Immature natural killer cell (primary cell): Measurements from ENCODE around the gene SLC13A5. TPM values are rescaled to one million over a fixed set of nuclear protein-coding genes. Genes with fewer than 3 reads are reported as not detected.
A peak's percentile ranks its signal among the peaks of the same experiment; 100 is the strongest.
"Not testable (repeated sequence)": the region's sequence is repeated elsewhere in the genome, so short reads cannot be mapped to it uniquely, and the experiment has no call there.

ENCODE experiments used
- DNase-seq, 3 donors: peaks; one replicate each; pipeline ENCODE4 v3.0.0; 2022; ENCODE audit warnings: mixed read lengths in 1 of 3
- H3K27ac Mint-ChIP-seq, 6 donors: one replicate each; pipeline ENCODE4 v1.8.0; 2020; ENCODE audit warnings: mixed read lengths in 6 of 6, mild to moderate bottlenecking in 5 of 6, inconsistent platforms in 4 of 6, moderate library complexity in 3 of 6
- H3K27me3 Mint-ChIP-seq, 3 donors: one replicate each; pipeline ENCODE4 v1.8.0; 2020 to 2021; ENCODE audit warnings: low read depth in 3 of 3, mild to moderate bottlenecking in 3 of 3, mixed read lengths in 3 of 3, moderate library complexity in 3 of 3, inconsistent platforms in 1 of 3
- H3K36me3 Mint-ChIP-seq, 3 donors: one replicate each; pipeline ENCODE4 v1.8.0; 2020; ENCODE audit warnings: mixed read lengths in 3 of 3, inconsistent platforms in 2 of 3, mild to moderate bottlenecking in 2 of 3
- H3K4me1 Mint-ChIP-seq, 2 donors: one replicate each; pipeline ENCODE4 v1.8.0; 2020; ENCODE audit warnings: inconsistent platforms in 2 of 2, mild to moderate bottlenecking in 2 of 2, mixed read lengths in 2 of 2, moderate library complexity in 1 of 2
- H3K4me3 Mint-ChIP-seq, 5 donors: one replicate each; pipeline ENCODE4 v1.8.0; 2020; ENCODE audit warnings: mild to moderate bottlenecking in 5 of 5, mixed read lengths in 5 of 5, inconsistent platforms in 3 of 5, moderate library complexity in 3 of 5
- H3K9me3 Mint-ChIP-seq, 6 donors: one replicate each; pipeline ENCODE4 v1.8.0; 2020; ENCODE audit warnings: mild to moderate bottlenecking in 6 of 6, mixed read lengths in 6 of 6, inconsistent platforms in 4 of 6, moderate library complexity in 3 of 6
- polyA plus RNA-seq, 3 donors: library from polyadenylated mRNA; unstranded; fragments of 300-500 nt; fragmentation: Illumina TruSeq; gene quantifications; one replicate each; pipeline ENCODE4 v1.2.3, GENCODE V29; 2021

The SLC13A5 gene
- polyA plus RNA-seq: not detected

DNA sequence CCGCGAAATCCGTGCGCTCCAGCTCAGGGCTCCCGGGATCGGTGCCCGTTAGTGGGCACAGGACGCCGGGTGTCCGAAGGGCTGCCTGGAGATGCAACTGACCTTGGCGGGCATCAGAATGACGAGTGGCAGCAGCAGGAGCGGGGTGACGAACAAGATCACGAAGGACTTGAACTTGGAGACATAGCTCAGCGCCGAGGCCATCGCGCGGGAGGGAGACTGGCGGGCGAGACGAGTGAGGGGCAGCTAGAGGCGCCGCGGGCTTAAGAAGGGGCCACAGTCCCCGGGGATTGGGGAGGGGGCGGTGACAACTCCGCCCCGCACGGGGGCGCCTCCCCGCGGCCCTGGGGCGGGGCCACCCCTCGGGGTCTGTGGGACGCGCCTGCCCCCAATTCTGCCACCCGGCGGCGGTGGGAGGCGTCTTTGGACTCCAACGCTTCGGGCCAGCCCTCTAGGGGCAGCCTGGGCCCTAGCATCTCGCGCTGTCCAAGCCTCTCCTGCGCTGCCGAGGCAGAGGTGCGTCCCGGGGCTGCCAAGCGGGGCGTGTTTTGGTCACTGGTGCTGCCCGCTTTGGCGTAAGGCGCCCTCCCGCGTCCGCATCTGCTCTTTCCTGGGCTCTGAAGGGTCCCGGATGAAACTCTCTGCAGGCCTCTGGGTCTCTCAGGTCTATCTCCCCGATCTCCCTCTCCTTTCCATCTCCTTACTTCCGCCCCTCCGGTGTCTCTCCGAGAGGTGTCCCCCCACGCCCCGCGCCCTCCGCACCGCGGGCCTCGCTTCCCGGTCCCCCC lies at the start of gene SLC13A5:
TSS of gene SLC13A5 (minus strand) at position 240 of the 788 bp plus-strand sequence. CDS start at position 204, 36 bp downstream.
- H3K27ac Mint-ChIP-seq: no peak within 1 kb of the TSS
- peaks cover 6 to 37% (median 11%) of the 10 kb centered on the region in 3 donors for H3K27me3 Mint-ChIP-seq
- H3K4me1 Mint-ChIP-seq: peaks cover 9 to 17% of the 10 kb centered on the region in 2 donors
- DNase-seq: peak in 1 of 3 donors; percentile 1
- peak within 1 kb of the TSS in 2 of 5 donors; percentile 21 to 67 for H3K4me3 Mint-ChIP-seq
- peaks cover 0 to 2% (median 0%) of the 10 kb centered on the region in 6 donors for H3K9me3 Mint-ChIP-seq
- H3K36me3 Mint-ChIP-seq: peaks cover 0 to 4% (median 0%) of the 10 kb centered on the region in 3 donors

DNA sequence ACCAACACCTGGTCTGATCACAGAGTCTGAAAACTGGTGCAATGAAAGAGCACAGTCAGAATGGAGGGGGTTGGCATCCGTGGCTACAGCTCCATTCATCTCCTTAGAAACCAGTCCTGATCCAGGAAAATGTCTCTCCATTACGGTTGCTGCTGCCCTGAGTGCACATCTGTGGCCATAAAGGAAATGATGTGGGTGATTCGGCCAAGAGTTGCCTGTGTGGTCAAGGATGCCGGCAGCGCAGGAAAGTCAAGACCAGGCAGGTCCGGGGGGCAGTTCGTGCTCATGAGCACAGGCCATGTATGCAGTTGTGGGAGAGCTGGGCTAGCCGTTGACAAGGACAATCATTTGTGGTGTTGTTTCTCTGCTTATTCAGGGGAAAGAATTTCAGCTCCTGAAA lies 48.6 kb upstream of the SLC13A5 start:
- Mint-ChIP-seq H3K9me3 (peaks cover 0 to 11% (median 0%) of the 10 kb centered on the region in 6 donors), H3K4me1 (peaks cover 20 to 26% of the 10 kb centered on the region in 2 donors), H3K27ac (peak overlapping the region in 2 of 6 donors; percentile 22 to 55), H3K4me3 (no peak overlapping the region), H3K27me3 (peaks cover 0 to 4% (median 2%) of the 10 kb centered on the region in 3 donors), H3K36me3 (peaks cover 50 to 81% (median 60%) of the 10 kb centered on the region in 3 donors)
- no peak for DNase-seq

DNA sequence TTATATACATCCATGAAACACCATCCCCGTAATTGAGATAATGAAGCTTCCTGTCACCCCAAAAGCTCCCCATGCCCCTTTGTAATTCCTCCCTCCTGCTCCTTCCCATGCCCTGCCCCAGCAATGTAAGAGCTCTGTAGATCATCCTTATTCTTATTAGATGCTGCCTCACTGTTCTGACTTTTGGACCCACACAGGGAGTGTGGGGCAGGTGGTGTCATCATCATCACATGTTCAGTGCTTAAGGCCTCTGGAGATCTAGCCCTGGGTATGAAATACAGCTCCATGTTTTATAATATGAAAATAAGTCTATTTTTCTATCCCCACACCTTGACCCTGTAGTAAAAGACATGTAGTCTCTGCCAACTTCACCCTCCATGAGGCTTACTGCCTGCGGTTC lies 44.6 kb upstream of the SLC13A5 start:
- peaks cover 4 to 9% (median 5%) of the 10 kb centered on the region in 3 donors for H3K27me3 Mint-ChIP-seq
- no peaks in the 10 kb centered on the region for H3K9me3 Mint-ChIP-seq
- peak overlapping the region; percentile 59 to 82 (median 66) for H3K4me3 Mint-ChIP-seq
- H3K36me3 Mint-ChIP-seq: peaks cover 18 to 45% (median 25%) of the 10 kb centered on the region in 3 donors
- no peak for DNase-seq
- peak overlapping the region; percentile 23 to 94 (median 80) for H3K27ac Mint-ChIP-seq
- peaks cover 58 to 59% of the 10 kb centered on the region in 2 donors for H3K4me1 Mint-ChIP-seq

DNA sequence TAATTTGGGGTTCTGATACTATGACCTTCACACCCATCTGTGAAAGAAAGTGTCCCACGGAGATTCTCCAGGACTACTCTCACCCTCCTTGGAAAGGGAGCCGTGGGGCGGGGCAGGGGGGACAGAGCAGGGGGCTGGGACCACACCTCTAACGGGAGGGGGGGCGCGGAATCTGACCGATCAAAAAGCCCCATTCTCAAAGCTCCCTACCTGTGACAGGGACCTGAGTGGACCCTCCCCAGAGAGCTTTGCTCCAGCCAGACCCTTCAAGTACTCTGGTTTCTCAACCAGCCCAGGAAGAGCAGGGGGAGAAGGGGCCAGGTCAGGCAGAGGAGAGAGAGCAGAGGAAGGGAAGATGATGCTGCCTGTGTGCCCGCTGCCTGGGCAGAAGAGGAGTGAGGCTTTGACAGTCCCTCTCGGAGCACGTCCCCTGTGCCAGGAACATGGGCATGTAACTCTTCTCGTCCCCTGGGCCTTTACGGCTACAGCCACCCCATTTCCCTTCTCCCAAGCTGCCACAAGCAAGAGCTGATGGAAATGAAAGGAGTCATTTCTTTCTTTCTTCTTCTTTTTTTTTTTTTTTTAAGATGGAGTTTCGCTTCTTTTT lies 43.4 kb upstream of the SLC13A5 start:
- DNase-seq: no peak
- no peaks in the 10 kb centered on the region for H3K9me3 Mint-ChIP-seq
- H3K27ac Mint-ChIP-seq: peak overlapping the region; percentile 94 to 96 (median 96)
- H3K36me3 Mint-ChIP-seq: peaks cover 12 to 33% (median 15%) of the 10 kb centered on the region in 3 donors
- peak overlapping the region; percentile 98 to 99 (median 99) for H3K4me3 Mint-ChIP-seq
- H3K4me1 Mint-ChIP-seq: peaks cover 65 to 70% of the 10 kb centered on the region in 2 donors
- peaks cover 4 to 9% (median 5%) of the 10 kb centered on the region in 3 donors for H3K27me3 Mint-ChIP-seq

DNA sequence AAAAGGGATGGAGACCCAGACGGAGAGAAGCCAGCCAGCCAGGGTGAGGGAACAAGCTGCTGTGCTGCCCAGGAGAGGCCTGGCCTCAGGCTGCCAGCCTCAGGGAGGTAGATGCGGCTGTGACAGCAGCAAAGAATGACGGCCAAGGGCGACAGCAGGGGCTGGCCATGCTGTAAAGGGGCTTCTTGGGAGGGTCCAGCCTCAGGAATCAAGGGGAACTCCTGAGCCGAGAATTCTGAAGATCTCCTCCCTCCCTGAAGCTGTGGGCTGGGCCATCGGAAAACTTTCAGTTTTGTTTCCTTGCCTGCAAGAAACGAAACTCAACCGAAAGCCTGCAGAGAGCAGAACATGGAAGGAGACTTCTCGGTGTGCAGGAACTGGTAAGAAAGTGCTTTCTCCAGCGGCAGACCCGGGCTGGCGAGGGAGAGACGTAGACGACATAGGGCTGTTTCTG lies 42.6 kb upstream of the SLC13A5 start, which contains the start of gene XAF1:
TSS of gene XAF1 (plus strand) at position 316 of the 454 bp plus-strand sequence. CDS start at position 349, 33 bp downstream.
- H3K4me3 Mint-ChIP-seq: peak within 1 kb of the TSS; percentile 98 to 99 (median 99)
- peaks cover 4 to 9% (median 5%) of the 10 kb centered on the region in 3 donors for H3K27me3 Mint-ChIP-seq
- peak within 1 kb of the TSS; percentile 94 to 96 (median 96) for H3K27ac Mint-ChIP-seq
- peak; percentile 64 to 71 (median 67) for DNase-seq
- H3K36me3 Mint-ChIP-seq: peaks cover 6 to 26% (median 15%) of the 10 kb centered on the region in 3 donors
- peaks cover 65 to 70% of the 10 kb centered on the region in 2 donors for H3K4me1 Mint-ChIP-seq
- no peaks in the 10 kb centered on the region for H3K9me3 Mint-ChIP-seq

DNA sequence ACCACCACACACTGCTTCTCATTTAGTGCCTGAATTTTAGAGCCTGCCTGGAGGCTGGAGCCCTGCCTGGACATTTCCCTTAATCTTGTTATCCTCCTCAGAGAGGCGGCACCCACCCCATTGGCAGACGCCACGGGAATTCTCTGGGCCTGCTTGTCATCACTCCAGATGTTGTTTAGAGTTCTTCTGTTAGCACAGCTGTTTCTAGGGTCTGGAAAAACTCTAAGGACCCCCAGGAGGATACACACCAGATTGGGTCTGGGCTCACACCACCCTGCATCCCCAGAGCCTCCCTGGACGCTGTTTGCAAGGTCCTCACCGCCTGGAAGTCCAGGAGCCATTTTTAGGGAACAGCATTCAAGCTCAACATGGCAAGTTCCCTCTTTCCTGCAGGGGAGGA lies 42.1 kb upstream of the SLC13A5 start:
- peaks cover 3 to 9% (median 5%) of the 10 kb centered on the region in 3 donors for H3K27me3 Mint-ChIP-seq
- no peaks in the 10 kb centered on the region for H3K9me3 Mint-ChIP-seq
- H3K4me3 Mint-ChIP-seq: peak overlapping the region; percentile 98 to 99 (median 99)
- H3K4me1 Mint-ChIP-seq: peaks cover 65 to 70% of the 10 kb centered on the region in 2 donors
- H3K36me3 Mint-ChIP-seq: peaks cover under 1 to 22% (median 15%) of the 10 kb centered on the region in 3 donors
- DNase-seq: no peak
- peak overlapping the region; percentile 94 to 96 (median 96) for H3K27ac Mint-ChIP-seq

DNA sequence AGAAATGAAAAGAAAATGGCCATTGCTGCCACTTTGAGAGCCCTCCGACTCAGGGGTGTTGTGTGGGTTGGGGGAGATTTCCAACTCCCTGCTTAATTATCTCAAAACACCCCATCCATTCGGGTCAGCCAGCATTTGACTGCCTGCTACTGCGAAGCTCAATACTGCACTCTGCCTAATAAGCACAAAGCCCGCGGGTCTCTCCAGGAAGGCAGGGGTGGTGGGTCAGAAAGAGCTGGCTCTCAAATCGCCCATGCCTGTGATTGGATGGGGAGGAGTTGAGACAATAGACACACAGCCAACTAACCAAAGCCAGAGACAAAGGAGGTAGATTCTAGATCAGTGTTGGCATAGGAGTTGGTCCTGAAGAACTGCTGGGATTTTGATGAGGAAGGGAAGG lies 40.4 kb upstream of the SLC13A5 start:
- H3K27me3 Mint-ChIP-seq: peaks cover 2 to 9% (median 5%) of the 10 kb centered on the region in 3 donors
- H3K4me1 Mint-ChIP-seq: peaks cover 64 to 66% of the 10 kb centered on the region in 2 donors
- H3K27ac Mint-ChIP-seq: peak overlapping the region; percentile 85 to 97 (median 93)
- no peak for DNase-seq
- peaks cover 0 to 14% (median 11%) of the 10 kb centered on the region in 3 donors for H3K36me3 Mint-ChIP-seq
- H3K4me3 Mint-ChIP-seq: peak overlapping the region; percentile 38 to 72 (median 63)
- H3K9me3 Mint-ChIP-seq: no peaks in the 10 kb centered on the region

DNA sequence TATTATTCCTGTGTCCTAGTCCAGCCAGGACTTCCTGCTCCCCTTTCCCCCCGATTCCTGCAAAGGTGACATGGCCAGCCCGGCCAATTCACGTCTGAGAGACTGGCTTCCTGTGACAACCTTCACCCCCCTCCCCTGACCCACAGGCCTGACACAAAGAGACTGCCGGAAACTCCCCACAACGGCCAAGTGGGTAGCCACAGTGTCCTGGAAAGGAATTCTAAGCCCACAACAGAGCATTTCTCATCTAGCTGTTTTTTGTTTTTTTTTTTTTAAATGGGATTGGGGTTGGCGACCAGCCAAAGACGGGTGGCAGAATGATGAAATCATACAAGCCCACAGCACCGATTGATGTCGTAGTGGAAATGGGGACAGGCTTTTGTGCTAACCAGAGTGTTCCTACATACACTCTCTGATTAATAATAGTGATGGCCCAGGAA lies 39.9 kb upstream of the SLC13A5 start:
- peak; percentile 69 to 76 (median 70) for DNase-seq
- peak overlapping the region; percentile 38 to 72 (median 66) for H3K4me3 Mint-ChIP-seq
- peaks cover 2 to 9% (median 5%) of the 10 kb centered on the region in 3 donors for H3K27me3 Mint-ChIP-seq

DNA sequence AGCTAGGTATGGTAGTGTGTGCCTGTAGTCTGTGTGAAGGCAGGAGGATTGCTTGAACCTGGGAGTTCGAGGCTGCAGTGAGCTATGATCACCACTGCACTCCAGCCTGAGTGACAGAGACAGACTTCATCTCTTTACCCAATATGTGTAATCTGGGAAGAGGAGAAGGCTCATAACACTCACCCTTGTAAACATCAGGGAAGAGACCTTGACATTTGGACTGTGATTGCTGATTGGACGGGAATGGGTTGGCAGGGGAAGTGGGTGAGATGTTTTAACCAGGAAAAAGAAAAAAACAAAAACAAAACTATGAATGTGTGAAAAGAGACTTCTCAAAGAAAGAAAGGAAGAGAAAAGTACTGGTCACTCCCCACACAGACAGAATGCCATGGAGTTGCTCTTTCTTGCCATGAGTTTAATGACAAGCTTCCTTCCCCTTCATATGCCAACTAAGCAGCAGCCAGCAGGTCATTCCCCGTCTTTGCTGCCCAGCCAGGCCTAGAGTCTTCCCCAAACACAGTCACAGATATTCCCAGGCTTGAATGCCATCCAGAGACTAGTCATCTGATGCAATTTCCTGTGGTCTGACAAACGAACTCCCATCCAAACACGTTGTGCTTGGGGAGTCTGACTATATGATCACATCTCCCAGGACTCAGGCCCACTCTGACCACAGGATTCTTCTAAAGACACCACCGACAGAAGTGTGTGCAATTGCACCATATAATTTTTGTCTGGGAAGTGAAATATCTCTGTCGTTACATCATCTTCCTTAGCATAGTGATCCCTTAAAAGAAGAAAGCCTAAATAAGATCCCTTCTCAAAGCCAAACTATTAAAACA lies 39.1 kb upstream of the SLC13A5 start:
- Mint-ChIP-seq H3K36me3 (peaks cover 0 to 4% (median 0%) of the 10 kb centered on the region in 3 donors), H3K27ac (peak overlapping the region; percentile 85 to 97 (median 93)), H3K4me3 (peak overlapping the region; percentile 38 to 72 (median 66)), H3K9me3 (no peaks in the 10 kb centered on the region), H3K4me1 (peaks cover 52 to 55% of the 10 kb centered on the region in 2 donors), H3K27me3 (peaks cover 4 to 11% (median 4%) of the 10 kb centered on the region in 3 donors)
- no peak for DNase-seq

More for the DNA sequence above, 39.9 kb upstream of the SLC13A5 start:
- Mint-ChIP-seq H3K9me3 (no peaks in the 10 kb centered on the region), H3K4me1 (peaks cover 59 to 61% of the 10 kb centered on the region in 2 donors), H3K27ac (peak overlapping the region; percentile 85 to 97 (median 93)), H3K36me3 (peaks cover 0 to 9% (median 5%) of the 10 kb centered on the region in 3 donors)

DNA sequence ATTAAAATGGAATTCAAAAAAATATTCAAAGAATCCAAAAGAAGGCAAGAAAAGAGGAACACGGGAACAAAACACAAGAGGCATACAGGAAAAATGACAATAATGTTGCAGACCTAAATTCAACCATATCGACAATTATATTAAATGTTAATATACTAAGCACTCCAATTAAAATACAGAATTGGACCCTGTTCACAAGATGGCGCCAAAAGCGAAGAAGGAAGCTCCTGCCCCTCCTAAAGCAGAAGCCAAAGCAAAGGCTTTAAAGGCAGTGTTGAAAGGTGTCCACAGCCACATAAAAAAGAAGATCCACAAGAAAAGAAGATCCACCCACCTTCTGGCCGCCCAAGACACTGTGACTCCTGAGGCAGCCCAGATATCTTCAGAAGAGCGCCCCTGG lies 36.4 kb upstream of the SLC13A5 start:
- H3K4me3 Mint-ChIP-seq: no peak overlapping the region
- no peak for DNase-seq
- H3K27me3 Mint-ChIP-seq: peaks cover 5 to 17% (median 13%) of the 10 kb centered on the region in 3 donors
- H3K27ac Mint-ChIP-seq: peak overlapping the region in 1 of 6 donors; percentile 55
- H3K9me3 Mint-ChIP-seq: no peaks in the 10 kb centered on the region
- H3K36me3 Mint-ChIP-seq: no peaks in the 10 kb centered on the region
- peaks cover 26 to 27% of the 10 kb centered on the region in 2 donors for H3K4me1 Mint-ChIP-seq

DNA sequence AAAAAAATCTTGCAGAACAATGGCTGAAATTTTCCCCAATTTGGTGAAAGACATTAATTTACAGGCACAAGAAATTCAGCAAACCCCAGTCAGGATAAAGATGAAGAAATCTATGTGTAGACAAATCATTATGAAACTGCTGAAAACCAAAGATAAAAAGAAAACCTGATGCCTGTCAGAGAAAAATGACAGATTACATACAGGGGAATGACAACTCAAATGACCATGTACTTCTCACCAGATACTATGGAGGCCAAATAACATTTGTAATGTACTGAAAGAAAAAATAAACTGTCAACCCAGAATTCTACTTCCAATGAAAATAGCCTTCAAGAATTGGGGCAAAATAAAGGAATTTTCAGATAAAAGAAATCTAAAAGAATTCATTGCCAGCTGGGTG lies 35.4 kb upstream of the SLC13A5 start:
- H3K27ac Mint-ChIP-seq: no peak overlapping the region

DNA sequence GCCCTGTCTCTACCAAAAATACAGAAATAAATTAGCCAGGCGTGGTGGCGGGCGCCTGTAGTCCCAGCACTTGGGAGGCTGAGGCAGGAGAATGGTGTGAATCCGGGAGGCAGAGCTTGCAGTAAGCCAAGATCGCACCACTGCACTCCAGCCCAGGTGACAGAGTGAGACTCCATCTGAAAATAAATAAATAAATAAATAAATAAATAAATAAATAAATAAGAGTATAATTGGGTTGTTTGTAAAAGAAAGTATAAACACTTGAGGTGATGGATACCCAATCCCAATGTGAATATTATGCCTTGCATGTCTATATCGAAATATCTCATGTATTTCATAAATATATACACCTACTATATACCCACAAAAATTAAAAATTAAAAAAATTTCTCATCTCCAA lies 33.5 kb upstream of the SLC13A5 start:
- H3K27me3 Mint-ChIP-seq: peaks cover 4 to 17% (median 12%) of the 10 kb centered on the region in 3 donors
- H3K36me3 Mint-ChIP-seq, H3K4me1 Mint-ChIP-seq, DNase-seq, H3K27ac Mint-ChIP-seq, H3K9me3 Mint-ChIP-seq, H3K4me3 Mint-ChIP-seq: not testable (repeated sequence)

More for the DNA sequence above, 35.4 kb upstream of the SLC13A5 start:
- no peak for DNase-seq
- peaks cover 20% of the 10 kb centered on the region in 2 donors for H3K4me1 Mint-ChIP-seq
- H3K4me3 Mint-ChIP-seq: no peak overlapping the region
- peaks cover 5 to 17% (median 16%) of the 10 kb centered on the region in 3 donors for H3K27me3 Mint-ChIP-seq
- no peaks in the 10 kb centered on the region for H3K9me3 Mint-ChIP-seq
- H3K36me3 Mint-ChIP-seq: no peaks in the 10 kb centered on the region

DNA sequence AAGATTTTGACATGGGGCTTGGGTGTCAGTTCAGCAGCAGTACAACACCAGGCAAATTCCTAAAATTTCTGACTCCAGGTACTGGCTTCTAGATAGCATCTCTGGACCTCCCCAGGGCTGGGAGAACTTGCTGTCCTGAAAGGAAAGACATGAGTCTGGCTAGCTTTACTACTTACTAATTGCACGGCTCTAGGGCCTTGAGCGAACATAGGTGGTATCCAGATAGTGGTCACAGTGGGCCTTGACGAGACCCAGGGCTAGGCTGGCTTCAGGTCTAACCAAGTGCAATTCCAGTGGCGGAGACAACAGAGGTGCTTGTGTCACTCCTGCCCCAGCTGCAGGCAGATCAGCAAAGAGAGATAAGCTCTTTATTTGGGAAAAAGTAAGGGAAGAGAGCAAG lies 16.4 kb upstream of the SLC13A5 start:
- Mint-ChIP-seq H3K9me3 (no peaks in the 10 kb centered on the region), H3K27ac (no peak overlapping the region), H3K4me3 (no peak overlapping the region), H3K36me3 (no peaks in the 10 kb centered on the region), H3K4me1 (no peaks in the 10 kb centered on the region), H3K27me3 (peaks cover 2 to 16% (median 2%) of the 10 kb centered on the region in 3 donors)
- DNase-seq: no peak
